HepG2 (cell line): Measurements from ENCODE around the gene WDR89.

Experiments used
- CTCF ChIP-seq: sonication (generic); formaldehyde crosslinking; IDR thresholded peaks from 2 replicates; pipeline ENCODE4 v1.5.0; 2020; ENCODE audit warnings: mild to moderate bottlenecking, missing genetic modification reagents, moderate library complexity
- NFRKB ChIP-seq: fragments of 450-650 bp; IDR thresholded peaks from 2 replicates; pipeline ENCODE4 v1.6.1; 2017
- POLR2A ChIP-seq, 2 experiments: IDR thresholded peaks; 2 replicates each; pipeline ENCODE4 v1.6.1; 2011; ENCODE audit warnings: low read depth in 2 of 2, low read length in 2 of 2, mild to moderate bottlenecking in 1 of 2, moderate library complexity in 1 of 2; ENCODE audit not compliant: insufficient read depth in 1 of 2
- POLR2AphosphoS2 ChIP-seq: IDR thresholded peaks from 2 replicates; pipeline ENCODE4 v1.6.1; 2011; ENCODE audit warnings: low read depth, low read length, improper control_type of control experiment
- SP1 ChIP-seq, 2 experiments: fragments of 450-650 bp in 1 of 2; sonication (generic) in 1 of 2; formaldehyde crosslinking in 1 of 2; IDR thresholded peaks; 2 replicates each; pipeline versions ENCODE4 v1.4.0 to v1.6.1; 2016 to 2020; ENCODE audit warnings: missing genetic modification reagents in 1 of 2
- USF2 ChIP-seq, 2 experiments: sonication (generic) in 1 of 2; formaldehyde crosslinking in 1 of 2; IDR thresholded peaks; 2 replicates each; pipeline versions ENCODE4 v1.5.1 to v1.6.1; 2011 to 2020; ENCODE audit warnings: borderline replicate concordance in 1 of 2, low read depth in 1 of 2, low read length in 1 of 2, mild to moderate bottlenecking in 1 of 2, missing genetic modification reagents in 1 of 2, moderate library complexity in 1 of 2

DNA sequence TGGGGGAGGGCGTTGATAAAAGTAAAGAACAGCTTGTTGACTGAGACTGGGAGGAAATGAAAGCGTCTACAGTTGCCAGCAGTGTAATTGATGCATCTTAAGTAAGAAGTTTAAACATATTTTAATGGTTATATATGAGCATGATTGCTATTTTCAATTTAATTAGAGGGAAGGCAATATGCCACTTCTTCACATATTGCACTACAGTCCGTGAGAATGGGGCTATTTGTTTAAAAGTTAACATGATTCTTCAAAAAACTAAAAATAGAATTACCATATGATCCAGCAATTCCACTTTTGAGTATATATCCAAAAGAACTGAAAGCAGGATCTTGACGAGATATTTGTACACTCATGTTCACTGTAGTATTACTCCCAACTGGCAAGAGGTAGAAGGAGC lies 60.2 kb downstream of the WDR89 start:
- TF ChIP-seq NFRKB (no peak), SP1 (IDR thresholded peaks at IDR 0.05) (no peak), SP1 (CRISPR knock-in tag; IDR thresholded peaks at IDR 0.05) (no peak), POLR2A (IDR thresholded peaks at IDR 0.05; ENCODE audit: insufficient read depth in 1 of 2, low read depth in 2 of 2, low read length in 2 of 2) (no peak), CTCF (CRISPR knock-in tag) (no peak), USF2 (IDR thresholded peaks at IDR 0.05; ENCODE audit: low read depth, low read length) (no peak), USF2 (CRISPR knock-in tag; IDR thresholded peaks at IDR 0.05; ENCODE audit: borderline replicate concordance) (no peak), POLR2AphosphoS2 (no peak)
